Ascending aorta (tissue), 2 donors: ENCODE results near the gene ABCA12. TPM values are rescaled to one million over a fixed set of nuclear protein-coding genes. Genes with fewer than 3 reads are reported as not detected.

ENCODE experiments used
- DNase-seq, 2 donors: peaks; one replicate each; pipeline ENCODE4 v3.0.0-alpha.2; 2019; ENCODE audit warnings: low spot score in 2 of 2
- H3K27ac ChIP-seq, 2 donors: fragments of 200-600 bp; sonication (generic); one replicate each; pipeline ENCODE4 v1.5.1; 2016 to 2017; ENCODE audit warnings: mild to moderate bottlenecking in 1 of 2
- H3K27me3 ChIP-seq: fragments of 200-600 bp; sonication (generic); one replicate; pipeline ENCODE4 v1.5.1; 2017
- H3K36me3 ChIP-seq, 2 donors: fragments of 200-600 bp; sonication (generic); one replicate each; pipeline ENCODE4 v1.5.1; 2016
- H3K4me1 ChIP-seq, 2 donors: fragments of 200-600 bp; sonication (generic); one replicate each; pipeline ENCODE4 v1.5.1; 2016 to 2017; ENCODE audit warnings: mild to moderate bottlenecking in 1 of 2
- H3K4me3 ChIP-seq, 2 donors: fragments of 200-600 bp; sonication (generic); one replicate each; pipeline ENCODE4 v1.5.1; 2016 to 2017; ENCODE audit warnings: mild to moderate bottlenecking in 1 of 2
- H3K9me3 ChIP-seq, 2 donors: fragments of 200-600 bp; sonication (generic); one replicate each; pipeline ENCODE4 v1.5.1; 2016
- intact Hi-C: fragments of 100-400 bp; cut with DNase I; formaldehyde crosslinking; loops from one replicate; pipeline ENCODE4 v1.15.1; 2023
- total RNA-seq: library from RNA; depleted of rRNA; stranded (reverse); fragments of >200 nt; gene quantifications from one replicate; pipeline ENCODE4 v1.1.0, GENCODE V29; 2016
- TF ChIP-seq, protein P1 (sequence below), 3 experiments: fragments of 200-600 bp in 2 of 3; fragments of 450-650 bp in 1 of 3; sonication (generic) in 2 of 3; IDR thresholded peaks; one replicate each; pipeline ENCODE4 v1.5.1; 2016 to 2019; ENCODE audit warnings: antibody characterized with exemption in 3 of 3, mild to moderate bottlenecking in 1 of 3, moderate library complexity in 1 of 3

ABCA12 gene
- total RNA-seq, 1 donor from 2014 or later = not detected

DNA sequence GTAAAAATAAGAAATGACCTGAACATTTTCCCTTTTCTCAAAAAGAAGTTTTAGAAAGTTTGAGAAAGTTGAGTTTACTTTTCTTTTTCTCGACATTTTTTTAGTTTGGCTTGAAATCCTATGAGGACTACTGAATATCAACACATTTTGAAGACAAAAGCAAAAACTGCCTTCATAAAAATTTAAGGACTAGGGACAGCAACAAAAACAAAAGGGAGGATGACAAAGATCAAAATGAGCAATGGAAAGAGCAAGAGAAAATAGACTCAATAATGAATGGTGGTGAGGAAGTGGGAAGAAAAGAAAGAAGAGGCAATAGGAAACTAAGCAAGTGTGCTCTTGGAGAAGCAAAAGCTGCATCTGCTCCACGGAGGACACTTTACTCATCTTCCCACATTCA, 82.5 kb downstream of the ABCA12 start:
- no peak for DNase-seq
- intact Hi-C loops = no loop called here
- TF ChIP-seq, protein P1, sequence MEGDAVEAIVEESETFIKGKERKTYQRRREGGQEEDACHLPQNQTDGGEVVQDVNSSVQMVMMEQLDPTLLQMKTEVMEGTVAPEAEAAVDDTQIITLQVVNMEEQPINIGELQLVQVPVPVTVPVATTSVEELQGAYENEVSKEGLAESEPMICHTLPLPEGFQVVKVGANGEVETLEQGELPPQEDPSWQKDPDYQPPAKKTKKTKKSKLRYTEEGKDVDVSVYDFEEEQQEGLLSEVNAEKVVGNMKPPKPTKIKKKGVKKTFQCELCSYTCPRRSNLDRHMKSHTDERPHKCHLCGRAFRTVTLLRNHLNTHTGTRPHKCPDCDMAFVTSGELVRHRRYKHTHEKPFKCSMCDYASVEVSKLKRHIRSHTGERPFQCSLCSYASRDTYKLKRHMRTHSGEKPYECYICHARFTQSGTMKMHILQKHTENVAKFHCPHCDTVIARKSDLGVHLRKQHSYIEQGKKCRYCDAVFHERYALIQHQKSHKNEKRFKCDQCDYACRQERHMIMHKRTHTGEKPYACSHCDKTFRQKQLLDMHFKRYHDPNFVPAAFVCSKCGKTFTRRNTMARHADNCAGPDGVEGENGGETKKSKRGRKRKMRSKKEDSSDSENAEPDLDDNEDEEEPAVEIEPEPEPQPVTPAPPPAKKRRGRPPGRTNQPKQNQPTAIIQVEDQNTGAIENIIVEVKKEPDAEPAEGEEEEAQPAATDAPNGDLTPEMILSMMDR (IDR thresholded peaks at IDR 0.05) = no peak
- no peak overlapping the region for H3K27ac ChIP-seq
- no peaks in the 10 kb centered on the region for H3K9me3 ChIP-seq
- H3K4me3 ChIP-seq = no peak overlapping the region
- no peaks in the 10 kb centered on the region for H3K27me3 ChIP-seq
- no peaks in the 10 kb centered on the region for H3K36me3 ChIP-seq
- H3K4me1 ChIP-seq = no peaks in the 10 kb centered on the region

DNA sequence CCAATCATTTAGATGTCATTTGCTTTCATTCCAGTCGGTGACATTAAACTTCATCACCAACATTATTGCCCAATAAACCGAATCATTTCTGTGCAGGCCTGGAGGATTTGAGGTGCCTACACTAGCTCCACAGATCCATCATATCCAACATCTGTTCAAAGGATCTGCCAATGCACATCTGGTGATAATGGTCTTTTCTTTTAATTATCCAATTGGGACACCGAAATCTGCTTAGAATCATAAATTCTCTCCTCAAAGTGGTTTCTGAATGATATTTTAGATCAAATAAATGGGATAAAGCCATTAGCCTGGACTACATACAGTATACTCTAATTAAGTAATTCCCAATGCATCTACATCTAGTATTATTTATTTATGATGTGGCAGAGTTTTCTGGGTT, 85.6 kb downstream of the ABCA12 start:
- H3K4me3 ChIP-seq = no peak overlapping the region
- H3K27me3 ChIP-seq = no peaks in the 10 kb centered on the region
- no peaks in the 10 kb centered on the region for H3K36me3 ChIP-seq
- H3K9me3 ChIP-seq = no peaks in the 10 kb centered on the region
- intact Hi-C loops = no loop called here
- TF ChIP-seq, protein P1 (IDR thresholded peaks at IDR 0.05) = no peak
- DNase-seq = no peak
- H3K27ac ChIP-seq = no peak overlapping the region
- H3K4me1 ChIP-seq = no peaks in the 10 kb centered on the region

DNA sequence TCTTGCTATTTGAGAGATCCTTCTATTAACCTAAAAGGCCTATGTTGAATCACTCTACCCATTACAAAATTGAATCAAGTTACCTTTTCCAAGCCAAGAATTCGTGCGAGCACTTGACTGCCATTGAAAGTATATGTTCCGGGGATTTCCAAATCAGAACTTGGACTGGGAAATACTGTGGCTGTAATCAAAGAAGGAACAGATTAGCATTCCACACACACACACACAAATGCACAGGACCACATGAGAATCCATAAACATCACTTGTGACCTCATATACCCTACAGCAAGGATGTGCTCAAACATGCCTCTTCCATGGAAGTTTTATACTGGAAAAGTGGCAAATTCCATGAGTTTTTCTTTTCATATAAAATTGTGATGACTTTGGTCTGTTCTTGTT, 86.0 kb downstream of the ABCA12 start:
- Histone ChIP-seq H3K36me3 (no peaks in the 10 kb centered on the region), H3K27ac (no peak overlapping the region), H3K27me3 (no peaks in the 10 kb centered on the region), H3K4me3 (no peak overlapping the region), H3K4me1 (no peaks in the 10 kb centered on the region), H3K9me3 (no peaks in the 10 kb centered on the region)
- TF ChIP-seq, protein P1 (IDR thresholded peaks at IDR 0.05) = no peak
- no peak for DNase-seq
- intact Hi-C loops = no loop called here

DNA sequence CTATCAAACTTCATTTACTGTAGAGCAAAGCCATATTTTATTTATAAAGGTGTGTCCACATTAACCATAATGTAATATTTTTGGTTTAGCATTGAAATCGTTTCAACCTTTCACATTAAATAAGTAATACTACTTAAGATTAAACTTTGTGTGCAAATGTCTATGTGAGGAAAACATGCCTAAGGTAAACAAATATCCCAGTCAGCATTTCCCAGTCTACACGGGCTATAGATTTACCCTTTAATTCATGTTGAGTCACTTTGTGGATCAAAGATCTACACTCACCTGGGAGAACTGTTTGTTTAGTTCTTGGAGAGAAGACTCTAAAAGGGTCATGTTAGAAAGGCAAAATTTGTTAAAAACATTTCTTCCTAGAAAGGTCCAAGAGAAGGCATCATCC, 89.1 kb downstream of the ABCA12 start:
- Histone ChIP-seq H3K4me1 (no peaks in the 10 kb centered on the region), H3K27me3 (no peaks in the 10 kb centered on the region), H3K9me3 (no peaks in the 10 kb centered on the region), H3K36me3 (no peaks in the 10 kb centered on the region), H3K27ac (no peak overlapping the region), H3K4me3 (no peak overlapping the region)
- DNase-seq = no peak
- intact Hi-C loops = no loop called here
- TF ChIP-seq, protein P1 (IDR thresholded peaks at IDR 0.05) = no peak

DNA sequence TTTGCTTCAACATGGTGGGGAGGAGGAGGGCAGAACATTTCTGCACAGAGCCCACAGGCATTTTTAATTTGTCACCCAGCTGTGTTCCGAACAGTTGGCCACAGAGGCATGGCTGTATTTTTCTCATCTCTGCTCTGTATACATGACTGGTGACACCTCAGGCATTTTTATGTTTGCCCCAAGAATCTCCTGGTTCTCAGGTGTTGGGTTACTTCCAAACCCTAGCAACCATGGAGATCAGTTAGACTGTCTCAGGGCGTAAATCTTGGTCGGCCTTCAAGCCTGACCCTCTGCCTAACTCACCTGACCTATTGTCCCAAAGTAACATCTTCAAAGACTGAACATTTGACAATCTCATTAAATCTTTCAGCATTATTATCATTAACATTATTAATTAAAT, 100.0 kb downstream of the ABCA12 start:
- no peak for DNase-seq
- H3K27me3 ChIP-seq = no peaks in the 10 kb centered on the region
- H3K4me1 ChIP-seq = no peaks in the 10 kb centered on the region
- H3K9me3 ChIP-seq = no peaks in the 10 kb centered on the region
- H3K27ac ChIP-seq = no peak overlapping the region
- intact Hi-C loops = no loop called here
- no peak overlapping the region for H3K4me3 ChIP-seq
- TF ChIP-seq, protein P1 (IDR thresholded peaks at IDR 0.05) = no peak
- H3K36me3 ChIP-seq = no peaks in the 10 kb centered on the region

DNA sequence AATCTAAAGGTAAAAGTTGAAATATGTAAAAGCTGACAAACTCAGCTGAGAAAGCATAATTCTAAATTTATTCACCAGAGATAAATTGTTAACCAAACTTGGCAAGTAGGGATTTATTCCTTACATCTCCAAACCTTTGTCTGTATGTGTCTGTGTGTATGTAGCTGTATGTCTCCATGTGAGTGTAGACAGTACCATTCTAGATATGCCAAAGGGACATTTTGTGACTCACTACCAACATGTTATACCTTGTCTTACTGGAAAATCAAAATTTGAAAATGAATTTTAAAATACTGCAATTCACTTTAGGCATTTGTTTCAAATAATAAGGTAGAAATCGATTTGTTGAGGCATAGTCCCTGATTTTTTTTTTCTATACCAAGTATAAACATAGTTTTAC, 102.1 kb downstream of the ABCA12 start:
- TF ChIP-seq, protein P1 (IDR thresholded peaks at IDR 0.05) = no peak
- DNase-seq = no peak
- Histone ChIP-seq H3K4me3 (no peak overlapping the region), H3K9me3 (no peaks in the 10 kb centered on the region), H3K36me3 (no peaks in the 10 kb centered on the region), H3K27ac (no peak overlapping the region), H3K4me1 (no peaks in the 10 kb centered on the region), H3K27me3 (no peaks in the 10 kb centered on the region)
- intact Hi-C loops = no loop called here
